ENCODE data around the gene PTPRG. TPM values are rescaled to one million over a fixed set of nuclear protein-coding genes. Genes with fewer than 3 reads are reported as not detected.

PTPRG gene
- total RNA-seq, 2 experiments from 2014 or later, result 0.03 to 0.05 TPM

DNA sequence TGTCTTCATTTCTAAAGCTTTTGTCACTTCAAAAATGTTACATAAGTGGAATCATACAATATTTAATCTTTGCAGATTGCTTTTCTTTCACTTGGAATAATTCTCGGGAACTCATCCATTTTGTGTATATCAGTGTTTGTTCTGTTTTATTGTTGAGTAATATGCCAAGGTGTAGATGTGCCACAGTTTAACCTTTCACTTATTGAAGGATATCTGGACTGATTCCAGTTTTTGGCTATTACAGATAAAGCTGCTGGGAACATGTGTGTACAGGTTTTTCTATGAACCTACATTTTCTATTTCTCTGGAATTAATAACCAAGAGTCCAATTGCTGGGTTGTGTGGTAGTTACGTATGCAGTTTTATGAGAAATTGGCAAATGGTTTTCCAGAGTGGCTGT, 334.9 kb downstream of the PTPRG start:
- Histone ChIP-seq H3K4me3 (ENCODE audit: low read length) (no peak overlapping the region), H3K9me3 (ENCODE audit: control insufficient read depth in 1 of 2, insufficient read depth in 1 of 2, low read length in 2 of 2) (no peaks in the 10 kb centered on the region), H3K27ac (ENCODE audit: low read depth in 1 of 2, low read length in 2 of 2) (no peak overlapping the region), H3K27me3 (ENCODE audit: control insufficient read depth in 1 of 2, insufficient read depth in 2 of 2, low read length in 2 of 2) (no peaks in the 10 kb centered on the region), H3K36me3 (ENCODE audit: insufficient read depth, low read length) (no peaks in the 10 kb centered on the region), H3K4me1 (ENCODE audit: insufficient read depth, low read length) (no peaks in the 10 kb centered on the region)
- H3K27ac Mint-ChIP-seq, result no peak overlapping the region
- H3K27me3 Mint-ChIP-seq, result no peaks in the 10 kb centered on the region
- CTCF ChIA-PET, result no interaction called here
- no peaks in the 10 kb centered on the region for H3K36me3 Mint-ChIP-seq (ENCODE audit: low read depth)
- intact Hi-C loops (cut with DNase I, micrococcal nuclease), result no loop called here
- H3K4me3 Mint-ChIP-seq, result no peak overlapping the region
- no peaks in the 10 kb centered on the region for H3K9me3 Mint-ChIP-seq
- POLR2A ChIA-PET, result no interaction called here
- DNase-seq (no peak), ATAC-seq (ENCODE audit: poor library complexity) (no peak)
- TF ChIP-seq, protein P1, sequence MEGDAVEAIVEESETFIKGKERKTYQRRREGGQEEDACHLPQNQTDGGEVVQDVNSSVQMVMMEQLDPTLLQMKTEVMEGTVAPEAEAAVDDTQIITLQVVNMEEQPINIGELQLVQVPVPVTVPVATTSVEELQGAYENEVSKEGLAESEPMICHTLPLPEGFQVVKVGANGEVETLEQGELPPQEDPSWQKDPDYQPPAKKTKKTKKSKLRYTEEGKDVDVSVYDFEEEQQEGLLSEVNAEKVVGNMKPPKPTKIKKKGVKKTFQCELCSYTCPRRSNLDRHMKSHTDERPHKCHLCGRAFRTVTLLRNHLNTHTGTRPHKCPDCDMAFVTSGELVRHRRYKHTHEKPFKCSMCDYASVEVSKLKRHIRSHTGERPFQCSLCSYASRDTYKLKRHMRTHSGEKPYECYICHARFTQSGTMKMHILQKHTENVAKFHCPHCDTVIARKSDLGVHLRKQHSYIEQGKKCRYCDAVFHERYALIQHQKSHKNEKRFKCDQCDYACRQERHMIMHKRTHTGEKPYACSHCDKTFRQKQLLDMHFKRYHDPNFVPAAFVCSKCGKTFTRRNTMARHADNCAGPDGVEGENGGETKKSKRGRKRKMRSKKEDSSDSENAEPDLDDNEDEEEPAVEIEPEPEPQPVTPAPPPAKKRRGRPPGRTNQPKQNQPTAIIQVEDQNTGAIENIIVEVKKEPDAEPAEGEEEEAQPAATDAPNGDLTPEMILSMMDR (IDR thresholded peaks at IDR 0.05), result no peak
- peaks cover 13% of the 10 kb centered on the region for H3K4me1 Mint-ChIP-seq (ENCODE audit: low read depth)

DNA sequence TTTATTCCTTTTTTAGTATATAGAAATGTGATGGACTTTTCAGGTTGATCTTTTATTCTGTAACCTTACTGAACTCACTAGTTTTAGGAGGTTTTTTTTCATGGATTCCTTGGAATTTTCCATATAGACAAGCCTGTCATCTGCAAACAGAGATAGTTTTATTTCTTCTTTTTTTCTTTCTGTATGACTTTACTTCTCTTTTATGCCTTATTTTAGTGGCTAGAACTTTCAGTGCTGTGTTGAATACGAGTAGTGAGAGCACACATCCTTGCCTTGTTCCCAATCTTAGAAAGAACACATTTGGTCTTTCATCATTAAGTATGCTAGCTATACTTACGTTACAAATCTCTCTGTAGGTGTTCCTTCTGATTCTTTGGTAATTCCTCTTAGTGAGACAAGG, 336.5 kb downstream of the PTPRG start:
- Mint-ChIP-seq H3K27me3 (no peaks in the 10 kb centered on the region), H3K27ac (no peak overlapping the region), H3K36me3 (ENCODE audit: low read depth) (no peaks in the 10 kb centered on the region), H3K4me1 (ENCODE audit: low read depth) (peaks cover 13% of the 10 kb centered on the region), H3K9me3 (no peaks in the 10 kb centered on the region), H3K4me3 (no peak overlapping the region)
- Histone ChIP-seq H3K27ac (ENCODE audit: low read depth in 1 of 2, low read length in 2 of 2) (no peak overlapping the region), H3K9me3 (ENCODE audit: control insufficient read depth in 1 of 2, insufficient read depth in 1 of 2, low read length in 2 of 2) (no peaks in the 10 kb centered on the region), H3K4me3 (ENCODE audit: low read length) (no peak overlapping the region), H3K36me3 (ENCODE audit: insufficient read depth, low read length) (no peaks in the 10 kb centered on the region), H3K27me3 (ENCODE audit: control insufficient read depth in 1 of 2, insufficient read depth in 2 of 2, low read length in 2 of 2) (no peaks in the 10 kb centered on the region), H3K4me1 (ENCODE audit: insufficient read depth, low read length) (no peaks in the 10 kb centered on the region)
- TF ChIP-seq, protein P1 (IDR thresholded peaks at IDR 0.05), result no peak
- ChIA-PET POLR2A (no interaction called here), CTCF (no interaction called here)
- DNase-seq, result no peak
- no peak for ATAC-seq (ENCODE audit: poor library complexity)
- intact Hi-C loops (cut with DNase I, micrococcal nuclease), result no loop called here

DNA sequence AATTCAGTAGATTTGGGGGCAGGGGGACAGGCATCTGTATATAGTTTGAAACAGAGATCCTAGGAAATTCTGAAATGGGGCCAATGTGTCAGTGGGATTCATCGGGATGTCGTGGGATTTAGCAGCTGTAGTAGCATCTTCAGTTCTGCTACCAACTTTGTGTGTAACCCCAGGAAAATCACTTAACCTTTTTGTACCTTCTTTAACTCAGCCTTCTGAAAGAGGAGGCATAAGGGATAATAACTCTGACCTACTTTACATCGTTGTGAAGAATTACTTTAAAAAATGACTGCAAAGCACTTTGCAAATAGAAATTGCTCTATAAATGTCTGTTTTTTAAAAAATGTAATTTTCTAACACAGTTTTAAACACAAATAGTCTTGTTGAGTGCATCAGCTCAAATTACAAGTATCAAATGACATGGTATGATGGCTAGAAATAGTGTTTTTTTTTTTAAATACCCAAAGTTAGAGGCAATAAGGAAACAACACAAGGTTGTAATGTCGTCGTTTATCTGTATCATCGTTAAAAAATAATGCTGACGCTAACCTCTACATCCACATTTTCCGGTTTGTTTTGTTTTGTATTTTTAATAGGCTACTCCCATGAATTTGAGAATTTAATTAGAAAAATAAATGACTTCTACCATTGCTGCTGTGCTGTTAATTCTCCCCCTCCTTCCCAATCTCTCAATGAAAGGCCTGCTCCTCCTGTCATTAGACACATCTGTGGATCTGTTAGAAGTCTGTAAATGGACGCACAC, 338.5 kb downstream of the PTPRG start:
- H3K36me3 ChIP-seq (ENCODE audit: insufficient read depth, low read length), result no peaks in the 10 kb centered on the region
- Mint-ChIP-seq H3K4me1 (ENCODE audit: low read depth) (peaks cover 7% of the 10 kb centered on the region), H3K36me3 (ENCODE audit: low read depth) (no peaks in the 10 kb centered on the region), H3K27me3 (no peaks in the 10 kb centered on the region), H3K9me3 (no peaks in the 10 kb centered on the region), H3K27ac (no peak overlapping the region), H3K4me3 (no peak overlapping the region)
- CTCF ChIA-PET, result no interaction called here
- POLR2A ChIA-PET, result no interaction called here
- H3K27ac ChIP-seq (ENCODE audit: low read depth in 1 of 2, low read length in 2 of 2), result no peak overlapping the region
- intact Hi-C loops (cut with DNase I, micrococcal nuclease), result no loop called here
- ATAC-seq (ENCODE audit: poor library complexity) (no peak), DNase-seq (no peak)
- no peaks in the 10 kb centered on the region for H3K4me1 ChIP-seq (ENCODE audit: insufficient read depth, low read length)
- no peak overlapping the region for H3K4me3 ChIP-seq (ENCODE audit: low read length)
- H3K27me3 ChIP-seq (ENCODE audit: control insufficient read depth in 1 of 2, insufficient read depth in 2 of 2, low read length in 2 of 2), result no peaks in the 10 kb centered on the region
- H3K9me3 ChIP-seq (ENCODE audit: control insufficient read depth in 1 of 2, insufficient read depth in 1 of 2, low read length in 2 of 2), result no peaks in the 10 kb centered on the region
- TF ChIP-seq, protein P1 (IDR thresholded peaks at IDR 0.05), result no peak

Measured in CD4-positive, alpha-beta T cell (primary cell).